ENCODE measurements around the gene TXNRD1.
"Not testable (repeated sequence)": the region's sequence is repeated elsewhere in the genome, so short reads cannot be mapped to it uniquely, and the experiment has no call there.

The TXNRD1 gene

DNA sequence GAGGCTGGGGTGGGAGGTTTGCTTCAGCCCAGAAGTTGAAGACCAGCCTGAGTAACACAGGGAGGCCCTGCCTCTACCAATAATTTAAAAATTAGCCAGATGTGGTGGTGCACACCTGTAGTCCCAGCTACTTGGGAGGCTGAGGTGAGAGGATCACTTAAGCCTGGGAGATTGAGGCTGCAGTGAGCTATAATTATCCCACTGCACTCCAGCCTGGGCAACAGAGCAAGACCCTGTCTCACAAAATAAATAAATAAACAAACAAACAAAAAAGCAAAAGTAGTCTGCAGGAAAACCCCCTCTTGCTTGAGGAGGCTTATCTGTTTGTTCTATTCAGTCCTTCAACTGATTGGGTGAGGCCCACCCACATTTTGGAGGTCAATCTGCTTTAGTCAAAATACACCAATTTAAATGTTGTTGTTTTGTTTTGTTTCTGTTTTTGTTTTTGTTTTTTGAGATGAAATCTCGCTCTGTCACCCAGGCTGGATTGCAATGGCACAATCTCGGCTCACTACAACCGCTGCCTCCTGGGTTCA lies 24.9 kb upstream of the TXNRD1 start:
- DNase-seq = no peak

DNA sequence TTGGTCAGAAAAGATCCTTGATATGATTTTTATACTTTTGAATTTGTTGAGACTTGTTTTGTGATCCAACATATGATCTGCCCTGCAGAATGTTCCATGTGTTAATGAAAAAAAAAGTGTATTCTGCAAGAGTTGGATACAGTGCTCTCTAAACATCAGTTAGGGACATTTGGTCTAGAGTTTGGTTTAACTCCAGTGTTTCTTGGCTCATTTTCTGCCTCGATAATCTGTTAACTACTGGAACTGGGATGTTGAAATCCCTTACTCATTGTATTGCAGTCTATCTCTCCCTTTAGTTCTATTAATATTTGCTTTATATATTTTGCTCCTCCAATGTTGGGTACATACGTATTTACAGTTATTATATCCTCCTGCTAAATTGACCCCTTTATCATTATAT lies 18.3 kb upstream of the TXNRD1 start:
- DNase-seq = no peak

DNA sequence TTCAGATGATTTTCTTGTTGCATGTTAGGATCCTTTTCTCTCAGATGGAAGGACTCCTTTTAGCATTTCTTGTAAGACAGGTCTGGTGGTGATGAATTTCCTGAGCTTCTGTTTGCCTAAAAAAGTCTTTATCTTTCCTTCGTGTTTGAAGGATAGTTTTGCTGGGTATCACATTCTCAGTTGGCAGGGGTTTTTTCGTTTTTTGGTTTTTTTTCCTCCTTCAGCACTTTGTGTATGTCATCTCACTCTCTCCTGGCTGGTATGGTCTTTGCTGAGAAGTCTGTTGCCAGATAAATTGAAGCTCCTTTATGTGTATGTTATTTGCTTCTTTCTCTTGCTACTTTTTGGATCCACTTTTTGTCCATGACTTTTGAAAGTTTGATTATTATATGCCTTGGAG lies 15.6 kb upstream of the TXNRD1 start:
- no peak for DNase-seq

DNA sequence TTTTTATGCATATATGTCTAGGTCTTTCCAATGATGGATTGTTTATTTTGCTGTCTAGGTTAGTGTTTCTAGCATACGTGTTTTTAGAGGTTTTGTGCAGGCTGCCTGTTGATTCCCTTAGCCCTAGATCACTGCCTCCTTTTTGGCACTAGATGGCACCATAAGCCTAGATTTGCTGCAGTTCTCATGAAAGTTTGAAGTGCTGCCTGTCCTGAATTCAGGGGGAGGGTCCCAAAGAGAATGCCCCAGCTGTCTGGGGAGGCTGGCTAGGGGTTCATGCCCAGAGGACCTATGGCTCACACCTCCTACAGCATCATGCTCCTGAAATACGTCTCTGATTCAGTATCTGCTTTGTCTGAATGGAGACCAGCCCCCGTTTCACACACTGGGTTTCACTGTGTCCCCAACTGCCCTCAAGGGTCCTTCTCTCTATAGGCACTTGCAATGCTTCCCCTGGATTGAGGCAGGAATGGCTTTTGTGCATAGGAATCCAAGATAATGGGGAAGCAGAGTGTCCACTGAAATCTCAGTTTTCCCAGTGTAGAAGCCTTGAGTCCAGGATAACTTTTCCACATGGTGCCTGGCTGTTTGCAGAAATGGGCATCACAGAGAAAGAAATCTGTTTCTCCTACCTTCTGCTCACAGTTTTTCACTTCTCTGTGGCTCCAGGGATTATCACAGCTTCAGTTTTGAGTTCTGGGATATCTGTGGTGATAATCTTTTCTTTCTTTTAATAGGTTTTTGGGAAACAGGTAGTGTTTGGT lies 14.2 kb upstream of the TXNRD1 start:
- peak; percentile 61 for DNase-seq

DNA sequence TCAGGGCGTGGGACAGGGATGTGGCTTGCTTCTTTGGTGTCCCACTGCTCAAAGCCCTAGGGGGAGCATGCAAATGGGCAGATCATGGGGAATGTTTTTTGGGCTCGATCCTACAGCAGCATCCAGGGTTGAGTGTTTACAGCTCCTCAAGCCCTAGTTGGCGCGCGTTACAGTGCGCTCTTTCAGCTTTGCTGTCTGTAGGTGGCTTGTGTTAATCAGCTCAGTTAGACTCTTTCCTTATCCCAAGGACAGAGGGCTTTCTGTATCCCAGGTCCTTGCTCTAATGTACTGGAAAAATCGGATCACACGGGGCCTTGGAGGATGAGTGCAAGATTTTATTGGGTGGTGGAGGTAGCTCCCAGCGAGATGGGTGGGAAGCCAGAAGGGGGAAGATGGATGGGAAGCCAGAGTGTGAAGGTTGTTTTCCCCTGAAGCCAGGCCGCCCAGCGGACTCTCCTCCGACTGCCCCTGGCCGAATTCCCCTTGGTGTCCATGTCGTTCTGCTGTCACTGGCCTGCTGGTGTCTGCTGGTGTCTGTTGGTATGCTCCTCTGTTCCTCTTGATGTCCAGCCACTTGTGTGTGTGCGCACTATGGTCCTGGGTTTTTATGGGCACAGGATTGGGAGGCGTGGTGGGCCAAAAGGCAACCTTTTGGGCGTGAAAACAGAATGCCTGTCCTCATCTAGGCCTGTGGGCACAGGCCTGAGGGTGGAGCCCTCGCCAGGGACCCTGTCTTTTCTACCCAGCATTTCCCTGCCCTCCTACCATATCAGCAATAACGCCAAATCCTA lies 10.7 kb upstream of the TXNRD1 start:
- no peak for DNase-seq

DNA sequence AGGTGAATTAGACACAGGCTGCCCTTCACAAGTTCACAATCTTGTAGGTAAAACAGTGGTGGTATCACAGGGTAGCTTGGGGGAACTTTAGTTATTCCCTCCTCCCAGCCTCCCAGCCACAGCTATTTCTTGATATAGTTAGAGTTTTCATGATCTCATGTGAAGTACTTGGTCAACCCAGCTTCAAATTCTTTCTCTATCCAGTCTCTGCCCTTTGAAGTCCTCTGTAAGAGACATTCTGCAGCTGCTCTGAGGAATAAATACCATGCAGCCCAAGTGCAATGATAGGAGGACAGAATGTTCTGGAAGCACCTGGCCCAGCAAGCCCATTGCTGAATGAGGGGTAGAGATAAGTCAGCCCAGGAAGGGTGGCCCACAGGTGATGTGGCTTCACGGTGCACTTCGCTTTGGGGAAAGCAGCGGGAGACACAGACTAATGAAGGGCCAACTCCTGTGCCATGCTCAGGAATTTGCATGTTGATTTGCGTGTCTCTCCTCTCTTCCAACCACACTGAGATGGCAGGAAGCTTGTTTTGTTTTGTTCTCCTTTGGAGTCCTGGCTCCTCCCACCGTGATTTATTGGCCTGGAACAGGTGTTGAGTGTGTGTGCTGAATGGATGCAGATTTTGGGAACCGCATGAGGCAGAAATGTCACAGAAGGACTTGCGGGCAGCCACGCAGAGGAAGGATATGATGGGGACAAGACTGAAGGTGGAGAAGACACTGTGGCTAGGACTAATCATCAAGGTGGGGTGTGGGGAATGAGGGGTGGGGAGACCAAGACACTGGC lies 8.0 kb upstream of the TXNRD1 start:
- no peak for DNase-seq

DNA sequence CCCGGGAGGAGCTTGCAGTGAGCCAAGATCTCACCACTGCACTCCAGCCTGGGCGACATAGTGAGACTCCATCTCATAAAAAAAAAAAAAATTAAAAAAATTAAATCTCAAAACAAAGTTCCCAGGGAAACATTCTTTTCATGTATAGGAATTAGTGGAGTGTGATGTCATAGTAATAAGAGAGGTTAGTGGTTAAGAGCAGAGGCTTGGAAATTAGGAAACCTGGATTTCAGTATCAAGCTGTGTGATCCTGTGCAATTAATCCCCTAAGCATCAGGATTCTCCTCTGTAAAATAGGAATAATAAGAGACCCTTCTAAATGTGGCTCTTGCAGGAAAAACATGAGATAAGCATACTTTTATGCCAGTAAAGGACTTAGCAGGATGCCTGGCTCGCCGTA lies 3.1 kb upstream of the TXNRD1 start:
- DNase-seq = no peak

DNA sequence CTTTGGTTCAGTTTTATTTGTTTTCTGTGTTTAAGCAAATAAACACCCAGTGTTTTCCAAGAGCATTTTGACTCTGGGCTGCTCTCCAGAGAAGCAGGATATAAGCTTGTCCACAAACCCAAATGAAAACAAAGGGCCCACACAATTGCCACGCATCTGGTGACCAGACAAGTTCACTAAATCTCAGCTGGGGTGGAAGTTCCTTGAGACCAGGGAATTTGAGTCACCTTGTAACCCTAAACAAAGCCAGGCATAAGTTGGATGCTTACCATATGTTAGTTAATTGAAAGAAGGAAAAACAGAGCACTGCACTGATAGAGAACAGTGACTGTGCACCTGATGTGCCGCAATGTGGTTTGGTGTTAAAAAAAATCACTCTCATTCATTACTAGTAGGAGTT lies 1.6 kb upstream of the TXNRD1 start:
- DNase-seq = peak; percentile 46

DNA sequence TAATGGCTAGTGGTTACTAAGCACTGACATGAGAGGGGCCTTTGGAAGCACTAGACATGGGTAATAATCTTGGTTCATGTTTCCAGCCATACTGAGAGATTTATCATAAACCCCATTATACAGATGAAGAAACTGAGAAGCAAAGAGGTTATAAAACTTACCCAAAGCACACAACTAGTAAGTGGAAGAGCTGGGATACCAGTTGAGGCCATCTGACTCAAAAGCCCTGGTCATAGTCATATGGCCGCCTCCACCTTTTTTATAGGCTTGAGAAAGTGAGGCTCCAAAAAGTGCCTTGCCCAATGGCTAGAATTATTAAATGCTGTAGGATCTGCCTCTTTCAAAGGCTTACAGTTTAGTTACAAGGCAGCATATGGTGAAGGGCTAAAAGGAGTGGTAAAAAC lies 944 bp downstream of the TXNRD1 start:
- DNase-seq = no peak

DNA sequence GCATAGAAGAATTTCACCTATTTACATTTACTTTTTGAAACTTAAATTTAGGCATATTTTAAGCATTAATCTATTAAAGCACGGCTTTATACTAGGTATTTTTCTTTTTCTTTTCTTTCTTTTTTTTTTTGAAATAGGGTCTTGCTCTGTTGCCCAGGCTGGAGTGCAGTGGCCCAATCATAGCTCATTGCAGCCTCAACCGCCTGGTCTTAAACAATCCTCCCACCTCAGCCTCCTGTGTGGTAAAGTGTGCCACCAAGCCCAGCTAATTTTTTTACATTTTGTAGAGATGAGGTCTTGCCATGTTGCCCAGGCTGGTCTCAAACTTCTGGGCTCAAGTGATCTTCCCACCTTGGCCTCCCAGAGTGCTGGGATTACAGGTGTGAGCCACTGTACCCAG lies 2.9 kb downstream of the TXNRD1 start:
- DNase-seq = not testable (repeated sequence)

DNA sequence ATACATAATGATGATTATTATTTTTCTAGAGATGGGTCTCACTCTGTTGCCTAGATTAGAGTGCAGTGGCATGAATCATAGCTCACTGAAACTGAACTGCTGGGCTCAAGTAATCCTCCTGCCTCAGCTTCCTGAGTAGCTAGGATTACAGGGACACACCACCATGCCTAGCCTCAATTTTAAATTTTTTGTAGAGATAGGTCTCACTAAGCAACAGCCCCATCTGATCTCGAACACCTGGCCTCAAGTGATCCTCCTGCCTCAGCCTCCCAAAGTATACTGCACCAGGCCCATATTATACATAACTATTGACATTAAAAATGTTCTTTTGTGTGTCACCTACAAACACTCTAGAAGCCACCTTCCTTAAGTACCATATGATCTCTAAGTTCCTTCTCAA lies 3.4 kb downstream of the TXNRD1 start:
- DNase-seq = peak; percentile 75

DNA sequence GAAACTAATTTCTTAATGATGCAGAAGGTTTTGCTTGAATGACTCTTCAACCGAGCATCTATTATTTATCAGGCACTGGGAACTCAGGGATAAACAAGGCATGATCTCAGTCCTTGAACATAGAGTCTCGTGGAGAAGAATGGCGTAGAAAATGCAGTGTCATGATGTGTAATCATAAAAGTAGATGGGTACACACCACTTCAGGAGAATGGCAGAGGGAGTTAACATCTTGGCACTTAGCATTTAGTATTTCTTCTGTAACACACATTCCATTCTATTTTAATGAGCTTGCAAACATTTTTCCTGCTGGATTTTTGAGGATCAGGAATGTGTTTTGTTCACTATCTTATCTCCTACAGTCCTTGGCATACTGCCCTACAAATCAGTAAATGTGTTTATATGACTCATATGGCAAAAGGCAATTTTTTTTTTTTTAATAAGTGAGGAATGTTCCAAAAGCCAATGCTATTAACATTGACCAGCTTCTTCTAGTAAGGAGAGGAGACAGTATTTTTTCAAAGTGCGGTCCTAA lies 3.8 kb downstream of the TXNRD1 start:
- peak; percentile 97 for DNase-seq

DNA sequence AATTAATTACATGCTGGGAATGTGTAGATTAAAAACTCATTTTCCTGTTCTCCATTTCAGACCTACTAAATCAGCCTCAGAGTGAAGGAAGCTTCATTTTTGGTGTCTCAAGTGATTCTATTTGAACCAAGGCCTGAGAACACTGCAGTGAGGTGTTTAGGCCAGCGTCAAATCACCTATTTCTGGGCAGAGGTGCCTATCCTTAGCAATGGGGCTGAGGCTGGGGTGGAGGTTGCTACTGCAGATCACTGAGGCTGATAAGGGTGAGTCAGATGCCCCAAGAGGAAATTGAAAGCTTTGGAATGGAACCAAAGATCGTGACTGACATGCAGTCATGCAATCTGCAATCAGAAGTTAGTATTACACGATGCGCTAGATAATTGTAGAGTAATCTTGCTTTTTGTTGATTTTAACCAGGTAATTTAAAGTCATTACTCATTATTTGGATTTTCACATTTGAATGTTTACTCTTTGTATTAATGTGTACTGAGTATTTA lies 4.4 kb downstream of the TXNRD1 start:
- peak; percentile 88 for DNase-seq

DNA sequence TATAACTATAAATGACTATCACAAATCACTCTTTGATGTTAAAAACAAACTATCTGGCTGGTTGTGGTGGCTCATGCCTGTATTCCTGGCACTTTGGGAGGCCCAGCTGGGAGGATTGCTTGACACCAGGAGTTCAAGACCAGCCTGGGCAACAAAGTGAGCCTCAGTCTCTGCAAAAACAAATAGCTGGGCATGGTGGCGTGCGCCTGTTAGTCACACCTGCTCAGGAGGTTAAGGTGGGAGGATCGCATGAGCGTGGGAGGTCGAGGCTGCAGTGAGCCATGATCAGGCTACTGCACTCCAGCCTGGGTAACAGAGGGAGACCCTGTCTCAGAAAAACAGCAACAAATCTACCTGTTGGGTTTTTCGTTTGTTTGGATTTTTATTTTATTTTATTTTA lies 5.4 kb downstream of the TXNRD1 start:
- no peak for DNase-seq

DNA sequence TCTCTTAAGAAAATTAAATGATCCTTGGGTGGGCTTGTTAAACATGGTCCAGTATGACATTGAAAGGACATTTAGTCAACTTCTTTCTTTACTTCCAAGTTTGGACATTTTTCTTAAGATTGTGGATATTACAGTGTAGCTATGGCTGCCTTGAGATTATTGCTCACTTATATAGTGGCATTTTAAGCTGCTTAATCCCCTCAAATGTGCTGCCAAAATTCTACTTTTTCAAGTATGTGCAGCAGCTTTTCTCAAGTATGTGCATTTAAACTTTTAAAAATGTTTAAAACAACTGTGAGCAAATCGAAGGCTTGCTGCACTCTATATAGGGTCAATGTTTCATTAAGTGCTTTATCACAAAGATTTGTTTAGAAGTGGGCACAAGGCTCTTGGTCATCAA lies 7.4 kb downstream of the TXNRD1 start:
- DNase-seq = no peak

DNA sequence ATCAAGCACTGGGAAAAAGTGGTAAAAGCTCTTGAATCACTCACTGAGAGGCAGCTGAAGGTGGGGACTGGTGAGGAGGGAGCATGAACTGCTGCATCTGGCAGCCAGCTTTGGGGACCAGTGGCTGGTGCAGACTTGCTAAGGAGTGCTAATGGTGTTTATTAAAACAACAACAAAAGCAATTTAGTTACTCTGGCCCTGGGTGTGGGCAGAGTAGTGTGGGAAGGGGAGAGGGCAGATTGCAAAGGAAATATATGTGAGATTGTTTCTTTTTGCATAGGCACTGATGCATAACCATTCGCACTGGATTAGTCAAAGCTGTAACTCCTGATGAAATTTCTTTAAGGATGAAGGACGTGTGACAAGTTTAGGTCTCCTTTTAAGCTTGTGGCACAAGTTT lies 8.1 kb downstream of the TXNRD1 start:
- no peak for DNase-seq

DNA sequence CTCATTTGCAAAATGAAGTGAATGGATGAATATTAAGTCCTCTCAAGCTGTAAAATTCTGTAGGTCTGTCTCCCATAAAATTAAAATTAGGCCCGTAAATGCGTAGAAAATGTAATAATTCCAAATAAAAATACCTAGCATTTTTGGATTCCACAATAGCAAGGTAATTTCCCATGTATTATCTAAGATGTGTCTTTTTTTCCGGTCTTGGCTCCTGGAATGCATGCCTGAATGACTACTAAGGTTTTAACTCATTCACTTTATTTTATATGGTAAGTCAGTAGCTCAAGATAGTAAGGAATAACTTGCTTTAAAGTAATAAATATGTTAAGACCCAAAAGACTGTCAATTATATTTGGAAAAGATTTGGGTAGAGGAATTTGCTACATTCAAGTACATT lies 11.1 kb downstream of the TXNRD1 start:
- DNase-seq = peak; percentile 34

DNA sequence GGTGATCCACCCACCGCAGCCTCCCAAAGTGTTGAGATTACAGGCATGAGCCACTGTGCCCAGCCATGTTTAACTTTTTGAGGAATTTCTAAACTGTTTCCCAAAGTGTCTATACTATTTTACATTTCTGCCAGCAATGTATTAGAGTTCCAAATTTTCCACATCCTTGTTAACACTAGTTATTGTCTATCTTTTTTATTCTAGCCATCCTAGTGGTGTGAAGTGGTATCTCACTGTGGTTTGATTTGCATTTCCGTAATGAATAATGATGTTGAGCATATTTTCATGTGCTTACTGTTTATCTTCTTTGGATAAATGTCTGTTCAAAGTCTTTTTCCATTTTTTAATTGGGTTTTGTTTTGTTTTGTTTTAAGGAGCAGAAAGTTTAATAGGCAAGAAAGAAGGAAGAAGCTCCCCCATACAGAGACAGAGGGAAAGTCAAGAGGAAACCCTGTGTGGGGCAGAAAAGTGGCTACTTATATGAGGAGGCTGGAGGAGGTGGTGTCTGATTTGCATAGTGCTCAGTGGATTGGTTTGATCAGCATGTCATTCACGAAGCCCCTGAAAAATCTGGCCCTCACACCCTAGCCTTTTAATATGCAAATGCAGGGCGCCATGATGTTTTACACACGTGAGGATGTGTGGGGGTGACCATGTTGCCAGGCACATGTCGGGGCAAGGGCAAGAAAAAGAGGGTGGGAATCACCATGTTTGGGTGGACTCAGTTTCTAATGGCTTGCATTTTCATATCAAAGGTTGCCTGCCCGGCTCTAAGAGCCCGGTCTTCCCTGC lies 14.9 kb downstream of the TXNRD1 start:
- DNase-seq = no peak

DNA sequence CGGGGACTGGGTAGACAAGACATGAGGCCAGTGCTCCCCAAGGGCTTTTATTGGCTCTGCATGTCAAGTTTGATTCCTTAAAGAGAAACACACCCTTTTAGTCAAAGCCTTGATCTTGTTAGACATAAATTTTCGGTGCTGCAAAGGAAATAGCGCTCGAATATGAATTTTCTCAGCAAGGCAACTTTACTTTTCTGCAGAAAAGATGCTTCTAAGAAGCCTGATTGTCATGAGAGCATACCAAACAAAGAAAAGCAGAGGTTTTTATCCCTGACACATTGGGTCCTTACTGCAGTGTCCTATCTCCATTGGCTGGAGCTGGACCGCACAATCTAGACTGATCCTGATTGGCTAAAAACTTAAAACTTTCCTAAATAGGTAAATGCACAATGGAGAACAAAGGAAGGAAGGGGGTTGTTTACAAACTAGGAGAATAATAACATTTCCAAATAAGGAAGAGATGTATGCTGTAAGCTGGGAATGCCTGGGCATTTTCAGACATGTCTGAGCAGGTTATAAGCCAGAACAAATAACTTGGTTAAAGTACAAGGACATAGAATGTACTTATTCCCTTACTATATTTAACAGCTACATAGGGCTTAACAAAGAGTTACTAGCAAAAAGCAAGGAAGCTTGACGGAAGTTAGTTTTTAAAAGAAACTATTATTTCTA lies 17.2 kb downstream of the TXNRD1 start:
- no peak for DNase-seq

DNA sequence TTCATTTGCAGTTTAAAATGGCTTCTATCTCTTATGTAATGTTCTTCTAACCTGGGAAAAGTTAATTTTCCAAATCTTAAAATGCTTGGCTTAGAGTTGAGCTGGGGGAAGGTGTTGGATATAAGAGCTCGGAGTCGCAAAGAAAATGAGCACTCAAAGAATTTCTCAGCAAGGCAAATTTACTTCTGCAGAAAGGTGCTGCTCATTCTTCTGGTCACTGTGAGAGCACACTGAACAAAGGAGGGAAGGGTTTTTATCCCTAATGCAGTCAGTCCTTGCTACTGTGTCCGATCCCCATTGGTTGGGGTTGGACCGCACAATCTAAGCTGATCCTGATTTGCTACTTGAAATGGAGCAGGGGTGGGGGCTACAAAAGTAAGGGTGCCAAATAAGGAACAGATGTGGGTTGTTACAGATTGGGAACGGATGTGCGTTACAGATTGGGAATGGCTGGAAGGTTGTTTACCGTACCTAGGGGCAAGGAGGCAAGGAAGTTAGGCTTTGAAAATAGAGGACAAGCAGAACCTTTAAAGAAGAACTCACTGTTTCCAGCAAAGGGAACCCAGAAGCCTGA lies 19.4 kb downstream of the TXNRD1 start:
- no peak for DNase-seq

DNA sequence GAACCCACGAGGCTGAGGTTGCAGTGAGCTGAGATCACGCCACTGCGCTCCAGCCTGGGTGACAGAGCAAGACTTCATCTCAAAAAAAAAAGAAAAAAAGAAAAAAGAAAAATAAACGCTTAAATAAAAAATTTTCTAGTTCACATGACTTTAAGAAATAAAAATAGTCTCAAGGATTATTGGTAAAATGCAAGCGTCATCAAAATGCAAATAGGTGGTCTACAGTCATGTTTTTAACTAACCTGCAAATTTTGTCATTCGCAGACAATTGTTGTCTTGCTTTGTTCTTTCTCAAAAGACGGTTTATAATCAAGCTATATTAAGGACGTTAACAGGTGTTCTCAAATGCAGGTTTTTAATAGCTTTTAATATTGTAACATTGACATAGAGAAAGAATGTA lies 22.4 kb downstream of the TXNRD1 start:
- DNase-seq = no peak
